ENCODE measurements around the gene PCDHGA5. TPM values are rescaled to one million over a fixed set of nuclear protein-coding genes. Genes with fewer than 3 reads are reported as not detected.
A peak's percentile ranks its signal among the peaks of the same experiment; 100 is the strongest.
"Not testable (repeated sequence)": the region's sequence is repeated elsewhere in the genome, so short reads cannot be mapped to it uniquely, and the experiment has no call there.

The PCDHGA5 gene
- total RNA-seq, 1 experiment from 2014 or later: 0.42 TPM

DNA sequence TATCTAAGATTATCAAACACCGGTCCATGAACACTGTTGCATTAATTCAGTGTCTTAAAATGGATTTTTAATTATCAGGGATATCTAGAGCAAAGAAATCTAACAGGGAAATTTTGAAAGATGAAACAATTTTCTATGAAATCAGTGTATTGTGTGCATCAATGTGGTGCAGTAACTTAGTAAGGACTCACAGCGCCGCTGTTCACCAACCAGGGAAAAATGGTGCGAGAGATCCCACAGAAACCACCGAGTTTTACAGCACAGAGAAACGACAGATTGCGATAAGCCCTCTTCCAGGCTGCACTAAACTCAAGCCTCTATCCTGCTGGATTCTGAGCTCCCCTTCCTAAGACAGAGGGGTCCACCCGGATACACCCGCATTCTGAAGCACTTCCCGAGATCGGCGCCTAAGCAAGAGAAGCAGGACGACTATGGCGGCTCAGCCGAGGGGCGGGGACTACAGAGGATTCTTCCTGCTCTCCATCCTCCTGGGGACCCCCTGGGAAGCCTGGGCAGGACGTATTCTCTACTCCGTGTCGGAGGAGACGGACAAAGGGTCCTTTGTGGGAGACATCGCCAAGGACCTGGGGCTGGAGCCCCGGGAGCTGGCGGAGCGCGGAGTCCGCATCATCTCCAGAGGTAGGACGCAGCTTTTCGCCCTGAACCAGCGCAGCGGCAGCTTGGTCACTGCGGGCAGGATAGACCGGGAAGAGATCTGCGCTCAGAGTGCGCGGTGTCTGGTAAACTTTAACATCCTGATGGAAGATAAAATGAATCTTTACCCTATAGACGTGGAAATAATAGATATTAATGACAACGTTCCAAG is 18.7 kb downstream of the PCDHGA5 start, which contains the start of gene PCDHGA7:
TSS of gene PCDHGA7 (plus strand) at position 274 of the 826 bp plus-strand sequence. CDS start at position 432, 158 bp downstream.
- POLR2A ChIA-PET: interaction anchor here (1.0 to 1.2 kb wide), 3 partner anchors 62 to 178 kb away, joined by 3 to 4 read pairs (median 4); partner anchors contain the start of gene TAF7
- Mint-ChIP-seq H3K4me1 (ENCODE audit: insufficient read depth, unreplicated experiment) (no peaks in the 10 kb centered on the region), H3K27ac (ENCODE audit: low read depth, unreplicated experiment) (no peak within 1 kb of the TSS), H3K9me3 (ENCODE audit: unreplicated experiment) (no peaks in the 10 kb centered on the region), H3K4me3 (ENCODE audit: unreplicated experiment) (peak within 1 kb of the TSS; percentile 64), H3K27me3 (ENCODE audit: insufficient read depth, unreplicated experiment) (no peaks in the 10 kb centered on the region), H3K36me3 (ENCODE audit: insufficient read depth, unreplicated experiment) (peaks cover 4% of the 10 kb centered on the region)
- DNase-seq (ENCODE audit: unreplicated experiment): no peak
- TF ChIP-seq CTCF (IDR thresholded peaks at IDR 0.05; ENCODE audit: unreplicated experiment): peak; percentile 18
- CTCF ChIA-PET: interaction anchor here (0.6 to 1.9 kb wide), 22 partner anchors 9 to 234 kb away, joined by 3 to 12 read pairs (median 4); partner anchors contain the start of genes PCDHB11, PCDHGA8, PCDHGC3 and TAF7
- BruUV-seq (replicated peaks): TSS peak; percentile 39
- intact Hi-C loops (cut with micrococcal nuclease): no loop called here

DNA sequence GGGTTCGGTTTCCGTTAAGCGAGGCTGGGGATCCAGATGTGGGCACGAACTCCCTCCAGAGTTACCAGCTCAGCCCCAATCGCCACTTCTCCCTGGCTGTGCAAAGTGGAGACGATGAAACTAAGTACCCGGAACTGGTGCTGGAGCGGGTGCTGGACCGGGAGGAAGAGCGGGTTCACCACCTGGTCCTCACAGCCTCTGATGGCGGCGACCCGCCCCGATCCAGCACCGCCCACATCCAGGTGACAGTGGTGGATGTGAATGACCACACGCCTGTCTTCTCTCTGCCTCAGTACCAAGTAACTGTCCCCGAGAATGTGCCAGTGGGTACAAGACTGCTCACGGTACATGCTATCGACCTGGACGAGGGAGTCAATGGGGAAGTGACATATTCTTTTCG is 19.4 kb downstream of the PCDHGA5 start:
- no peaks in the 10 kb centered on the region for H3K27me3 Mint-ChIP-seq (ENCODE audit: insufficient read depth, unreplicated experiment)
- H3K36me3 Mint-ChIP-seq (ENCODE audit: insufficient read depth, unreplicated experiment): peaks cover 4% of the 10 kb centered on the region
- intact Hi-C loops (cut with micrococcal nuclease): no loop called here
- BruUV-seq (replicated peaks): no TSS peak
- no peak for TF ChIP-seq CTCF (IDR thresholded peaks at IDR 0.05; ENCODE audit: unreplicated experiment)
- ChIA-PET POLR2A (interaction anchor here (1.1 to 1.2 kb wide), 2 partner anchors 141 to 178 kb away, joined by 3 to 4 read pairs; no protein-coding TSS in a partner anchor), CTCF (interaction anchor here (0.6 to 1.9 kb wide), 18 partner anchors 9 to 234 kb away, joined by 3 to 12 read pairs (median 4); partner anchors contain the start of genes PCDHB11, PCDHGA8, PCDHGC3 and TAF7)
- H3K27ac Mint-ChIP-seq (ENCODE audit: low read depth, unreplicated experiment): no peak overlapping the region
- no peak overlapping the region for H3K4me3 Mint-ChIP-seq (ENCODE audit: unreplicated experiment)
- DNase-seq (ENCODE audit: unreplicated experiment): no peak
- H3K4me1 Mint-ChIP-seq (ENCODE audit: insufficient read depth, unreplicated experiment): no peaks in the 10 kb centered on the region
- H3K9me3 Mint-ChIP-seq (ENCODE audit: unreplicated experiment): peaks cover 2% of the 10 kb centered on the region

- no peak overlapping the region for H3K27ac Mint-ChIP-seq (ENCODE audit: low read depth, unreplicated experiment)
Measured at GRCh38 chr5:141384471-141385267, 20.7 kb downstream of the PCDHGA5 start.

DNA sequence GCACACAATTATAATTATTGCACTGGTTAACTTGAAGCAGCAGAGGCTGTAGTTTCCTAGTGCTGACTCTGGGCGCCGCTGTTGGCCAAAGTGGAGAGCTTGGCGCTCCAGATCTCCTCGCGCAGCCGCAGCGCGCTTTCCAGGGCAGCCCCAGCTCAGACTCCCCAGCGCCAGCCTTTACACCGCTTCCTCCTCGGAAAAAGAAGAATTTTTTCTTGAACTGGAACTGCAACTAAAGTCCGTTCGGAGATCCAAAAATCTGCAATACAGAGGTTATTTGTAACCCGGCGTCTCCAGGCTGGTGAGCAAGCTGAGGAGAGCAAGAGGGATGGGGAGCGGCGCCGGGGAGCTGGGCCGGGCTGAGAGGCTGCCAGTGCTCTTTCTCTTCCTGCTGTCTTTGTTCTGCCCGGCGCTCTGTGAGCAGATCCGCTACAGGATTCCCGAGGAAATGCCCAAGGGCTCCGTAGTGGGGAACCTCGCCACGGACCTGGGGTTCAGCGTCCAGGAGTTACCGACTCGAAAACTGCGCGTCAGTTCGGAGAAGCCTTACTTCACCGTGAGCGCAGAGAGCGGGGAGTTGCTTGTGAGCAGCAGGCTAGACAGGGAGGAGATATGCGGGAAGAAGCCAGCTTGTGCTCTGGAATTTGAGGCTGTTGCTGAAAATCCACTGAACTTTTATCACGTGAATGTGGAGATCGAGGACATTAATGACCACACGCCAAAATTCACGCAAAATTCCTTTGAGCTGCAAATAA is 23.8 kb downstream of the PCDHGA5 start, which contains the start of gene PCDHGB4:
TSS of gene PCDHGB4 (plus strand) at position 142 of the 755 bp plus-strand sequence. CDS start at position 329, 187 bp downstream.
- H3K4me3 Mint-ChIP-seq (ENCODE audit: unreplicated experiment); intact Hi-C loops (cut with micrococcal nuclease); POLR2A ChIA-PET; H3K36me3 Mint-ChIP-seq (ENCODE audit: insufficient read depth, unreplicated experiment); H3K27me3 Mint-ChIP-seq (ENCODE audit: insufficient read depth, unreplicated experiment); H3K27ac Mint-ChIP-seq (ENCODE audit: low read depth, unreplicated experiment); DNase-seq (ENCODE audit: unreplicated experiment); H3K4me1 Mint-ChIP-seq (ENCODE audit: insufficient read depth, unreplicated experiment); BruUV-seq (replicated peaks): not testable (repeated sequence)
- CTCF ChIA-PET: interaction anchor here (1.0 to 3.3 kb wide), 3 partner anchors 25 to 137 kb away, joined by 3 to 16 read pairs (median 8); partner anchors contain the start of genes PCDHGA10 and TAF7
- peaks cover 20% of the 10 kb centered on the region for H3K9me3 Mint-ChIP-seq (ENCODE audit: unreplicated experiment)

More at GRCh38 chr5:141384471-141385267, 20.7 kb downstream of the PCDHGA5 start:
- no peaks in the 10 kb centered on the region for H3K4me1 Mint-ChIP-seq (ENCODE audit: insufficient read depth, unreplicated experiment)
- ChIA-PET POLR2A (no interaction called here), CTCF (interaction anchor here (1.1 kb wide), 1 partner anchor 179 kb away, joined by 4 read pairs; no protein-coding TSS in a partner anchor)
- peaks cover 14% of the 10 kb centered on the region for H3K9me3 Mint-ChIP-seq (ENCODE audit: unreplicated experiment)
- no peak for DNase-seq (ENCODE audit: unreplicated experiment)
- no peak overlapping the region for H3K4me3 Mint-ChIP-seq (ENCODE audit: unreplicated experiment)
- no peaks in the 10 kb centered on the region for H3K27me3 Mint-ChIP-seq (ENCODE audit: insufficient read depth, unreplicated experiment)
- peaks cover 4% of the 10 kb centered on the region for H3K36me3 Mint-ChIP-seq (ENCODE audit: insufficient read depth, unreplicated experiment)
- TF ChIP-seq CTCF (IDR thresholded peaks at IDR 0.05; ENCODE audit: unreplicated experiment): no peak
- intact Hi-C loops (cut with micrococcal nuclease): no loop called here
- BruUV-seq (replicated peaks): no TSS peak
